GM21737 (cell line): ENCODE data around the gene GAL.

ENCODE experiments used
- ATAC-seq: cut with Tn5 transposase; IDR thresholded peaks from one replicate; pipeline ENCODE4 v1.9.1; 2021; ENCODE audit warnings: mild to moderate bottlenecking, moderate library complexity; ENCODE audit not compliant: unreplicated experiment

GAL gene

DNA sequence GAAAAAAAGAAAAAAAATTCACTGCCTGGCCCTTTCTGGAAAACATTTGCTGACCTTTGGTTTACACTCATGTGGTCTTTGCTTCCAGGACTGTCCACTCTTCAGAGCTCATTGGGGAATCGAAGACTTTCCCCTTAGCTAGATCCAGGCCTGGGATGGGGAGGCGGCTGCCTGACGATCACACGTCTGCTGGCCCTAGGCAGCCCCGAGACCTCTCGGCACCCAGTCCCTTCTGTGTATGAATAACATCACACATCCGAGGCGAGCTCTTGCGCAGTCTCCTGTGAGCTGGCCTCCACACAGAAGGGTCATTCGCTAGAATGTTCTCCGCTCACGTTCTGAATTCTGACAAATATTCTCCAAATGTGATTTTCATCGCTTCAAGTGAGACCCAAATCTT, 25.7 kb upstream of the GAL start:
- no peak for ATAC-seq

DNA sequence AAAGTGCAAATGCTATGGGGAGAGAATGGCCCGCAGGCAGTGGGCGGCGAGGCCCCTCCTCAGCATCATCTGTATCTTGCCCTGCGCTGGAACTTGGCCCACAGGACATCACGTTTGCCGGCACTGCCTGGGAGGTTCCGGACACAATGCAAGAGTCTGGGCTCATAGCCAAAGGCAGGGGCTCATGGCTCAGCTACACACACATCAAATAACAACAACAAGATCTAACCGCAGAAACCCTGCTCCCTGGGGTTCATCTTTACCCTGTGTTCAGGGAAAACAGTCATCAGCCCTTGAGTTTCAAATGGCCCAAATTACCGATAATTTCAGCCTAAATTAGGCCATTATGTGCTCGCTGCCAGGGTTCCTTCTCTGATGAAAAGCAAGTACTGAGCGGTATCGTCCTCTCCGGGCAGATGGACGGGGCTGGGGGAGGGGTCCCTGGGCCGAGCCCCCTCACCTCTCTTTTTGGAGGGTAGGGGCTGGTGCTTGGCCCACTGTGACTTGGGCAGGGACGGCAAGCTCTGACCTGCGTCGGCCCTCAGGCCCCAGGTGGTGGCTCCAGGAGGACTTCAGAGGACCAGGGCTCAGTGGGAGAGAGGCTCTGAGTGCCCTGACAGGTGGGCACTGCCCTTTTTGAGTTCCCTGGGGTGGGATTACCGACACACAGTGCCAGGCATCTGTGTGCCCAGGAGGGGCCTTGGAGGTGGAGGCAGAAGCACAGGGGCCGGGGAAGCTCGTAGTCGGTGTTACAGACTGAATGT, 25.0 kb upstream of the GAL start:
- no peak for ATAC-seq

DNA sequence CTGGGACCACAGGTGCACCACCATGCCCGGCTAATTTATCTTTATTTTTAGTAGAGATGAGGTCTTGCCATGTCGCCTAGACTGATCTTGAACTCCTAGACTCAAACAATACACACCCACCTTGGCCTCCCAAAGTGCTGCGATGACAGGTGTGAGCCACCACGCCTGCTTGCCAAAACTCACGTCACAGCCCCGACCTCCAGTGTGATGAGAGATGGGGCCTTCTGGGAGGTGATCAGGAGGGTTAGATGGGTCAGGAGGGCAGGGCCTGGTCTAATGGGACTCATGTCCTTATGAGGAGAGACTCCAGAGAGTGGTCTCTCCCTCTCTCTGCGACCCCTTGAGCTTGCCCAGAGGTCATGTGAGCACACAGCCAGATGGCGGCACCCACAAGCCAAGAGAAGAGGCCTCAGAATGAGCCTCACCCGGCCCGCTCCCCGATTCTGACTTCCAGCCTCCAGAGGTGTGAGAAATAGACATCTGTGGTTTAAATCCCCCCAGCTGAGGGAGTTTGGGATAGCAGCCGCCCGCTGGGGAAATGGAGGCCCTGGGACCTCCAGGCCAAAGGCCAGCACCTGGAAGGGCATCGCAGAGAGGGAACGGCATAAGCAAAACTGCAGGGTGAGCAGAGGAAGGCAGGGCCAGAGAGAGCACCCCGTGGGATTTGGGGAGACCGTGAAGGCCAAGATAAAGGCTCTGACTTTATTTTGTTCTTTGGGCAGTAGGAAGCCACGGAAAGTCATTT, 24.1 kb upstream of the GAL start:
- no peak for ATAC-seq

DNA sequence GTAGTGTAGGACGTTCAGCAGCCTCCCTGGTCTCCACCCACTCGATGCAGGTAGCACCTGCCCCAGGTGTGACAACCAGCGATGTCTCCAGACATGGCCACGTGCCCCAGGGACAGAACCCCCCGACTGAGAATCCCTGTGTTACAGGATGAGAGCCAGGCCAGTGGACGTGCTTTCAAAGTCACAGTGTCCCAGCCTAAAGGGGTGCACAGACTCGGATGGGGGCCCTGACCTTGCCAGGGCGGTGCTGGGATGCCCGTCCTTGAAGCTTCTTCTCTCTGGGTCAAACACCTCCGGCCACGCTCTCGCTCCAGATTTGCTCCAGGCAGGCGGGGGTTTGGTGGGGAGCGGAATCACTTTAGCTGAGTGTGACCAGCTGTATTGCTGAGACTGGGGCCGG, 23.3 kb upstream of the GAL start:
- no peak for ATAC-seq

DNA sequence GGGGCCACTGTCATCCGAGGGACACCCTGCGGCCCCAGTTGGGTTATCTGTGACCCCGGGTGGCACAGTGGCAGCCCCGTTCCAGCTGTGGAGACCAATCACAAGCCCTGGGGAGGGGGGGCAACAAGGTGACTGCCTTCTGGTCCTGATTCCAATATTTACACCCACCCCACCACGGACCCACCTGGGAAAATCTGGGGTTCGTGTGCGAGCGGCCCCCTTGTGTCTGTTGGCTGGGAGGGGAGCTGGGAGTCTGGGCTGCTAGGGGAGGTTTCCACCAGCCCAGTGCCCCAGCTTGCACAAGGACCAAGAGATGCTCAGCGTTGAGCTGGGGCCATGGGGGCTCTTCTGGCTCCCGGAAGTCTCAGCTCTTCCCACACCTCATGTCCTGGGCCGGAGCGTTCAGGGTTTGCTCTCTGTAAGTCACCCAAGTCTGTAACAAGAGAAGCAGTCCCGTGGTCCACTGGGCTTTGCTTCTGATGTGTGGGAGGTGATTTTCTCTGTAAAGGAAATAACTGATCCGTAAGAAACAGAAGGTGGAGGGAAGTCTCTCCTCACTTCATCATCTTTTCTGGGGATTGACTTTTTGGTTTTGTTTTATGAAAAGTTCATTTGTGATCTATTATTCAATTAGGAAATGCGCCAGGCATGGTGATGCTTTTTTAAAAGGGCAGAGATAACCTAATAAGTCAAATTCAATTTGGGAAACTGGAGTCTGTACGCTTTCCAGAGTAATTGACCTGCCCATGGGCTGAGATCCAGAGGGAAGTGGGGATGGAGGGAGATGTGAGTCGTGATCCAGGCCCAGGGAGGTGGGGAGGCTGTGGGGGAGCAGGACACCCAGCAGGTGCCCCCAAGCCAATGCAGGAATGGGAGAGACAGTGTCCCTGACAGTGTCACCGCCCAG, 22.4 kb upstream of the GAL start:
- ATAC-seq: no peak

DNA sequence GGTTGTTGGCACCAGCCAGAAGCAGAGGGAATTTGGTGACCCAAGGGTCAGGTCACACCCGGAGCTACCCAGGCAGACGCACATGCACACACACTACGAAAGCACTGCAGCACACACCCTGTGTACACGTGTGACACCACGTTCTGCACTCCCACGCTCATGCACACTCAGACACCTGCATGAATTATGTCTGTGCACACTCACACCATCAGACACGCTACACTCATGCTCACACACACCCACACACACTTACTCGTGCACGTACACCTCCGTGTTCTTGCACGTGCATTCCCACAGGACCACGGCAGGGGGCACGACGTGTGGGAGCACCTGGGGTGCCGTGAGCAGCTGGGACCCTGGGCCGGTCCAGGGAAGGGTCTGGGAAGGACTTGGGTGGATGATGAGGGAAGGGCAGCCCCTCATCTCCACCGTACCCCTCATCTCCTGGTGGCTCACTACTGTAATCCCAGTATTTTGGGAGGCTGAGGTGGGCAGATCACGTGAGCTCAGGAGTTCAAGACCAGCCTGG, 20.8 kb upstream of the GAL start:
- ATAC-seq: no peak

DNA sequence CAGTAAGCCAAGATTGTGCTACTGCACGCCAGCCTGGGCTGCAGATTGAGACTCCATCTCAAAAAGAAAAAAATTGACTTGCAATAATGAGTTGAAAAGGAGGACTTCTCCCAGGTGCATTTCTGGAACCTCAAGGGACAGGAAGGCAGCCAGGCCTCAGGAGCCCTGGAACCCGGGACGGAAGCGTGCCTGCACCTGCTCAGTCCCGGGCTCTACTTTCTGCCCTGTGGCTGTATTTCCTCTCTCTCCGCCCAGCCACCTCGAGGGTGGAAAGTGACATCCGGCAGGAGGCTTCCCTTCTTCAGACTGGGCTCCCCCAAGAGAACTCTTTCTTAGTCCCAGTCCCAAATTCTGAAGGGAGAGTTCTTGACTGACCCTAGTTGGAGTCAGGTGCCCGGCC, 20.2 kb upstream of the GAL start:
- ATAC-seq: no peak

DNA sequence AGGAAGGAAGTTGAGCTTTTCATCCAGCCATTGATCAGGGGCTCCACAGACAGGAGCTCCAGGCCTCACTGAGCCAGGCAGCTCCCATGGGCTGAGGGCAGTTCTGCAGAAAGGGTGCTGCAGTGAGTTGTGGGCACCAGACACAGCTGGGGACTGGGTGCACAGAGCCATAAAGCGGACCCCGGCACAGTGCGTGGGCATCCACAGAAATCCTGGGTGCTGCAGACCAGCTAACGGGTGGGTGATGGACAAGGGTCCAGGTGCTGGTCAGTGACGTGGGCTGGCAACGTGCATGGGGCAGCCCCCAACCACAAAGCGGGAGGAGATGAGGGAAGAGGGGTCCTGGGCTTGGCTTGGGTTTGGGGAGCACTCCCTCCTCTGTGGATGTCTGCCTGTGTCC, 19.4 kb upstream of the GAL start:
- no peak for ATAC-seq

DNA sequence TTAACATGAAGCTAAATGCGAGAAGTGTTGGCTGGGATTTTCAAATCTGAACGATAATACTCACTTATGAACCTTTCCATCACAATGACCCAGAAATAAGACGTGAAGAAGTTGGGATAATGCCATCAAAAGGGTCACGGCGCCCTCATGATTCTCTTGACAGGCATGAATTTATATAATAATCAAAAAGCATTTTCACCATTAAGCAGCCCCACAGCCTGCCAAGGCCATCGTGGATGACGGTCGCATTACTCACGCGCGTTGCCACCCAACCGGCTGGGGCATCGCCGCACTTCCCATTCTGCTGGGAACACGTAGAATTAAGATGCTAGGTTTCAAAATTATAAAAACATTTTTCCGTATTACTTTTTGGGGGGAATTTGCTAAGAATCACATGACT, 18.9 kb upstream of the GAL start:
- ATAC-seq: no peak

DNA sequence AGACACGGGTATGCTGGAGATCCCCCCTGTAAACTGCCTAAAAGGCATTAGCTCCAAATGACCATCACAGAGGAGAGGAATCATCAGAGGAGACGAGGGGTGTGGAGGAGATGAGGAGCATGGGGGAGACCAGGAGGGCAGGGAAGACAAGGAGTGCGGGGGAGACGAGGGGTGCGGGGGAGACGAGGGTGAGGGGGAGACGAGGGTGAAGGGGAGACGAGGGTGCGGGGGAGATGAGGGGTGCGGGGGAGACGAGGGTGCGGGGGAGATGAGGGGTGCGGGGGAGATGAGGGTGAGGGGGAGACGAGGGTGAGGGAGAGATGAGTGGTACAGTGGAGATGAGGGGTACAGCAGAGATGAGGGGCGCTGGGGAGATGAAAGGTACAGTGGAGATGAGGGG, 17.5 kb upstream of the GAL start:
- ATAC-seq: no peak

DNA sequence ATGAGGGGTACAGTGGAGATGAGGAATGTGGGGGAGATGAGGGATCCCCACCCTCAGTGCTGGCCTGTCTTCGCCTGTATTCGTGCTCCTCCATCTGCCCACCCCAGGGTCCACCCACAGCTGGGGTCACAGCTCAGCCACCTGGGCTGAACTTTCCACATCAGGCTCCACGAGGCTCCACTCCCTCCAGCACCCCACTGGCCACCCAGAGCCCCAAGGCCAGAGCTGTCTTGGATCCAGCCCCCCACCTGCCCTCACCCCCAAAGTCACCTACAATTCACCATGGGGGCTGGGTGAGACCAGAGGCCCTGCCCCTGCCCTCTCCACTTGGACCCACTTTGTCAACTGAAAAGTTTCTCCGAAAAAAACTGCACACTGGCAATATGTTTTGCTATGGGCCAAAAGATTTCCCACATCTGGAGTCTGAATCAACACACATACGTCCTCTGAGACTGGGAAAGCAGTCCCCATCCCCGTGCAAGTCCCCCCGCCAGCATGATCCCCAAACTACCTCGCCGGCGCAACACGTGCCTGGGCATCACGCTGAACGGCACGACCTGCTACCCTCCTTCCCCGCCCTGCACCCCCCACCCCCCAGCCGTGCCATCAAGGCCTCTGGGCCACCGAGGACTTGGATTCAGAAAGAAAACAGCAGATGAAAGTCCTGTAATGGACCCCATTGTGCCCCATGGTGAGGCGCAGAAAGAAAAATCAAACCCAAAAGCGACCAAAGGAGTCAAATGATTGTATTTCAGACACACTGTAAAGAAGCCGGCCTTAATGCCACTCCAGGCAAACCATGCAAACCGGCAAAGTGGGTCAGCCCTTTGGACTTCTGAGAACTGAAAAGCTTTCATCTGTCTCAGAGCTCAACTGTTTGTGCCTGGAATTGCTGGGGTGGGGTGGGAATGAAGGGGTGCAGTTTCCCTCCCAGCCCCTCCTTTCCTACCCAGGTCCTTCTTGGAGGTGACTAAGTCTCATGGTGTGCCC, 16.5 kb upstream of the GAL start:
- no peak for ATAC-seq

DNA sequence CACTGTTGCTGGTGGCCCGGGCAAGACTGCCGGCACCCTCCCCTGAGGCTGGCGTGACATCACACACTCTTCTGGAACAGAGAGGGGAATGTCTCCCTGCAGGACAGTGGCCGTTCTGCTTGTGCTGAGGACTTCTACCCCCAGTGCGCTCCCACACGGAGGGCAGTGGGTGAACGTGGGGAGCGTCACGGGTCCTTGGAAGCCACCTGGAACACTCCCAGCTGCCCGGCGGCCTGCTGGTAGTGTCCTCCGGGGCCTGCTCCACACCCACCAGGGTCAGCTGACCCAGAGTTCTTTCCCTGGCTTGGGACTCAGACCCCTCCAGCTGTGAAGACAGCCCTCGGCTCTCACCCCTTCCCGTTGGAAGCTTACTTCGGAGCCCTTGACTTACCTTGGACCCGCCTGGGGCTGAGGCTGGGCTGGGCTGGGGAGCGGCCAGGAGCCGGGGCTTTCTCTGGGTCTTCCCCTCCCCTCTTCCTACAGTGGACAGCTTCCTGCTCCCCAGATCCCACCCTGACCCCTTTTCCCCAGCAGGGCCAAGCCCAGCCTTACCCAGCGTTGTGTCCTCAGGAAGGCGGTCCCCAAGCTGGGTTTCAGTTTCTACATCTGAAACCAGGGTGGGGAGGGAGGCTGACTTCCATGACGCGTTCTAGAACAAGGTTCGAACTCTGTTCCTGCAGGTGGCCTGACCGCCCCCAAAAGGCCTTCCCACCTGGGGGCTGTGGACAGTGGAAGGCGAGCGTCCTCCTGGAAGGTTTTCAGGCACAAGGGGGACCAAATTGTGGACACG, 14.8 kb upstream of the GAL start:
- ATAC-seq: no peak

DNA sequence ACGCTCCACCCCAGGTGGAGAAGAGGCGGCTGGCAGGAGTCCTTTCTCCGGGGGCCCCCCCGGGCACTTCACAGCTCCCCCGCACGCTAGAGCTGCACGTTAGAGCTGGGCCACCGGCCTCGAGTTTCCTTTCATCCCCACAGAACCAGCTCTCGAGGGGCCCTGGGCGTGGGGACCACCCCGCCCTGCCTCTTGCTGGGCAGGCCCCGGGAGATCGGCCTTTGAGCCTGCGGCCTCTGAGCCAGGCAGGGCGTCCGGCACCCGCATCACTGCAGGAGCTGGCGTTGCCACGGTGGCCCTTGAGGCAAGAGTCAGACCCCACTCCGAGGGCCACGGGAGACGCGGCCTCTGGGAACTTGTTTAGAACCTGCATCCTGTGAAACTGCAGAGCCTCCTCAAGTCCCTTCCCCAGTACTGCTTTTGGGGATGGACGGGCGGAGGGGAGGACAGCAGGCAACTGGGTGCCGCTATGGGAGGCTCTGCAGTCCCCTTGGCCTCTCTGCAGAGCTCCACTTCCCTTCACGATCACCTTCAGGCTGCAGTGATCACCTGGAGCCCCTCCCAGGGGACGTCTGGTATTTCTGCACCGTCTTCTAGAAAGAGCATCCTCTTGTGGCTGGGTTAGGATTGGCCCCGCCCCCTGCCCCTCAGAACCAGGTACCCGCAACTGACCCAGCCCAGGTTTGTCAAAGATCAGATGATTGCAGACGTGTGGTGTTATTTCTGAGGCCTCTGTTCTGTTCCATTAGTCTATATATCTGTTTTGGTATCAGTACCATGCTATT, 13.9 kb upstream of the GAL start:
- ATAC-seq: no peak

DNA sequence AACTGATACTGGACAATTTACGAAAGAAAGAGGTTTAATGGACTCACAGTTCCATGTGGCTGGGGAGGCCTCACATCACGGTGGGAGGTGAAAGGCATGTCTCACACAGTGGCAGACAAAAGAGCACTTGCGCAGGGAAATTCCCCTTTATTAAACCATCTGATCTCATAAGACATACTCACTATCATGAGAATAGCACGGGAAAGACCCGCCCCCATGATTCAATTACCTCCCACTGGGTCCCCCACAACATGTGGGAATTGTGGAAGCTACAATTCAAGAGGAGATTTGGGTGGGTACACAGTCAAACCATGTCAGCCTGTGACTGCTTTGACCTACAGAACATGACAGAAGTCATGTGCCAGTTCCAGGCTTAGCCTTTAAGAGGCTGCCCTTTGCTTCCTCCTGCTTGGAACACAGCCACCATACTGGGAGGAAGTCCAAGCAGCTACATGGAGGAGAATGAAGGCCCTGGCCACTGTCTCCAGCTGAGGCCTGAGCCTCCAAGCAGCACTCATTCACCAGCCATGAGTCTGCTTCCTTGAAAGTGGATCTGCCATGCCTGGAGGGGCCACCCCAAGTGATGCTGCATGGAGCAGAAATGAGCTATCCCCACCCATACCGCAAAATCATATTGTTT, 10.9 kb upstream of the GAL start:
- no peak for ATAC-seq

DNA sequence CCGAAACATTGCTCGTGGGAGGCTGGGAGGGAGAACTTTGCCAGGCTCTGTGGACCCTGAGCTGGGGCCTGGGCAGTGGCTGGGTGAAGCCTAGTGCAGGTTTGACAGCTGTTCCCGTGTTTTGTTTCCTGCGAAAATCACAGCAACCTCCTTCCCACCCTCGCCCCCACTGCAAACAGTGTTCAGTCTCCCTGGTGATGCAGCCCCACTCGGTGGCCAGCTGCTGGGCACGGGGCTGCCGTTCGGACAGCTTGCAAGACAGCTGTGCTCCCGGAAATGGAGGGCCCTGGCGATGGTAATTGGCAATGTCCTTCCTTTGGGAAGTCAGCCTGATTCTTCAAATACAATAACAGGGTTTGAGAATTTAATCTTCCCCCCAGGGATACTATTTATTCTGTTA, 10.4 kb upstream of the GAL start:
- no peak for ATAC-seq

DNA sequence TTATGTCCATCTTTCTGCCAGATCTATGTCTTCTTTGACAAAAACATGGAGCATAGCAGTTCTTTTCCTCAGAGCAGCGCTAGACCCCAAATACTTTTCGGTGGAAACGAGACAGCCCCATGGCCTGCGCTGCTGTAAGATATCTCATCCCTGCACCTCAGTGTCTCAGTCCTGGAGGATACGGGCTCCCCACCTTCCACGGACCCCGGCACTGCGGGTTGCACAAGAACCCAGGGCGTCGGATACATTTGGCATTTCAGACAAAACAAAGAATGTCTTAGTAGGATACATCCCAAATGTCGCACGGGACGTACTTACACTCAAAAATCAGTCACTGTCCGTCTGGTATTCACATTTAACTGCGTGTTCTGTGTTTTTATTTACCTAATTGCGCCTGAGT, 9.9 kb upstream of the GAL start:
- no peak for ATAC-seq

DNA sequence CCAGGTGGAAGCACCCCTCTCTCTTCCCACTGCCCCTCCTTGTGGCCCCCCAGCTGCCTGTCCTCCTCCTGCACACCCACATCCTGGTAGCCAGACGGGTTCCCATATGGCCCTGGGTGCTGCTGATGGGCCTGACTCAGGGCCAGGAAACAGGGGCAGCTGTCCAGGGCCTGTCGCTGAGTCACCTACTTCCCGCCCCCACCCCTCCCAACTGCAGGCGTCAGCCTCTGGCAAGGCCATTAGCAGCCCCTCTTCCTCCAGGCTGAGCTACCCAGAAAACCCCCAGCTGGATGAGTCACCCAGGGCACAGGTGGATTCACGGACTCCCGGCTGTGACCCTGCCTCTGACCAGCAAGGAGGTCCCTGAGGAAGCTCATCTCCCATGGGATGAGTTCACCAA, 6.9 kb upstream of the GAL start:
- no peak for ATAC-seq

DNA sequence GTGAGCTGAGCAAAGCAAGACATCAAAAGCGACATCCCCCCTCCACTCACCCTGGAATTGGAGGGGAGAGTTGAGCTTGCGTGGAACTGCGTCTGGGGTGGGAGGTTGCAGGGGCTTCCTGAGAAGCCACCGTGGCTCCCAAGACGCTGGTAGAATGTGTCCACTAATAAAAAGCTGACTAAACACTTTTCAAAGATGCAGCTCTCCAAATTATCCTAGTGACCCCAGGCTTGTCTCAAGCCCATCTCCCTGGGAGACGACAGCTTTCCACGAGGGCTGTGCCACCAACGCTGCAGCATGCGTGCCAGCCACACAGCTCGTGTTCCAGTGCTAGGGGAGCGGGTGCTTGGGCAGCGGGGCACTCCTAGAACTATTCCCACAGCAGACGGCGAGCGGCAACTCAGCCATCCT, 6.3 kb upstream of the GAL start:
- ATAC-seq: no peak
